Karpas-422 (cell line): Measurements from ENCODE around the gene OR2D3. TPM values are rescaled to one million over a fixed set of nuclear protein-coding genes. Genes with fewer than 3 reads are reported as not detected.
"Not testable (repeated sequence)": the region's sequence is repeated elsewhere in the genome, so short reads cannot be mapped to it uniquely, and the experiment has no call there.

Experiments used
- DNase-seq: peaks from one replicate; pipeline ENCODE4 v3.0.0-alpha.2; 2015
- H2AFZ ChIP-seq: fragments of 200-600 bp; sonication (generic); 2 replicates; pipeline ENCODE4 v1.6.1; 2014; ENCODE audit warnings: antibody characterized with exemption, low read length, mixed read lengths
- H3K27ac ChIP-seq: fragments of 200-600 bp; sonication (generic); 2 replicates; pipeline ENCODE4 v1.5.1; 2014; ENCODE audit warnings: mild to moderate bottlenecking, low read length, moderate library complexity
- H3K27me3 ChIP-seq: fragments of 200-600 bp; sonication (generic); 2 replicates; pipeline ENCODE4 v1.6.1; 2014; ENCODE audit warnings: low read length, mixed read lengths
- H3K36me3 ChIP-seq: fragments of 200-600 bp; sonication (generic); 2 replicates; pipeline ENCODE4 v1.6.1; 2014; ENCODE audit warnings: low read length, mixed read lengths; ENCODE audit not compliant: insufficient read depth
- H3K4me1 ChIP-seq: fragments of 200-600 bp; sonication (generic); 2 replicates; pipeline ENCODE4 v1.6.1; 2014; ENCODE audit warnings: mild to moderate bottlenecking, low read length, mixed read lengths
- H3K4me2 ChIP-seq: fragments of 200-600 bp; sonication (generic); 2 replicates; pipeline ENCODE4 v1.6.1; 2014; ENCODE audit warnings: low read length, low read depth, mild to moderate bottlenecking; ENCODE audit not compliant: poor library complexity, severe bottlenecking
- H3K4me3 ChIP-seq: fragments of 200-600 bp; sonication (generic); 2 replicates; pipeline ENCODE4 v1.5.1; 2014; ENCODE audit warnings: mild to moderate bottlenecking, antibody characterized with exemption, low read length, mixed read lengths
- H3K79me2 ChIP-seq: fragments of 200-600 bp; sonication (generic); 2 replicates; pipeline ENCODE4 v1.6.1; 2014; ENCODE audit warnings: mild to moderate bottlenecking, low read length, mixed read lengths
- H3K9ac ChIP-seq: fragments of 200-600 bp; sonication (generic); 2 replicates; pipeline ENCODE4 v1.6.0; 2014; ENCODE audit warnings: low read length
- H3K9me2 ChIP-seq: fragments of 200-600 bp; sonication (generic), shearing (Covaris generic); replicated peaks from 2 replicates; pipeline ENCODE4 v1.6.0; 2014; ENCODE audit warnings: mild to moderate bottlenecking, low read length, moderate library complexity; ENCODE audit not compliant: insufficient read depth
- H3K9me3 ChIP-seq: fragments of 300-700, 200-600 bp; sonication (generic); 2 replicates; pipeline ENCODE4 v1.6.1; 2014; ENCODE audit warnings: low read length, mixed read lengths
- H4K20me1 ChIP-seq: fragments of 200-600 bp; sonication (generic); 2 replicates; pipeline ENCODE4 v1.6.1; 2014; ENCODE audit warnings: mild to moderate bottlenecking, antibody characterized with exemption, low read length, low read depth; ENCODE audit not compliant: insufficient read depth
- total RNA-seq: library from RNA; depleted of rRNA; stranded (reverse); fragments of >200 nt; shearing (Covaris generic); gene quantifications from 2 replicates; pipeline ENCODE4 v1.2.3, GENCODE V29; 2014; ENCODE audit warnings: low replicate concordance; rRNA removed

Gene OR2D3
- total RNA-seq = not detected in 2 replicates

DNA sequence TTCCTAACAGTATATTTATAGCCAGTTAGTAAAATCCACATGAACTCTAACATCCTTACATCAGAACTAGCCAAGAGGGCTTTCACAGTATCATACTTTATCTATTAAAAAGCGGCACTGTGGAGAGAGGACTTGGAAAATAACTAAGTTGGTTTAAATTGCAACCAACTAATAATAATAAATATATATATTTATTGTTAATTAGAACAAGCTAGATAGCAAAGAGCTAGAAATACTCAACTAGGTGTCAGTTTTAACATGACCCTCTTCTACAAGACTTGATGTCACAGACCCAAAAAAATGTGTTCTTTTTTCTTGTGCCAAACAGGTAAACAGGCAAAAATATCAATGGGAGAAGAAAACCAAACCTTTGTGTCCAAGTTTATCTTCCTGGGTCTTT, at the start of gene OR2D3:
OR2D3 (plus strand) TSS at position 301 of the 400 bp plus-strand sequence; CDS start at position 301, 0 bp downstream.
- Histone ChIP-seq H3K9me3 (no peaks in the 10 kb centered on the region), H2AFZ (no peak within 1 kb of the TSS), H3K9ac (no peak within 1 kb of the TSS), H3K4me3 (no peak within 1 kb of the TSS), H3K27me3 (no peaks in the 10 kb centered on the region), H3K79me2 (no peaks in the 10 kb centered on the region), H4K20me1 (no peaks in the 10 kb centered on the region), H3K9me2 (no peaks in the 10 kb centered on the region), H3K36me3 (no peaks in the 10 kb centered on the region), H3K4me2 (no peak within 1 kb of the TSS), H3K27ac (no peak within 1 kb of the TSS), H3K4me1 (peaks cover 3% of the 10 kb centered on the region)
- DNase-seq = no peak

GRCh38 chr11:6871278-6871677, 49.5 kb upstream of the OR2D3 start:
- Histone ChIP-seq H3K9me3 (no peaks in the 10 kb centered on the region), H3K36me3 (no peaks in the 10 kb centered on the region), H2AFZ (no peak overlapping the region), H3K27ac (no peak overlapping the region), H3K4me2 (no peak overlapping the region), H3K79me2 (no peaks in the 10 kb centered on the region), H4K20me1 (no peaks in the 10 kb centered on the region), H3K4me3 (no peak overlapping the region), H3K4me1 (no peaks in the 10 kb centered on the region; the same call in 1 of the 2 replicates), H3K27me3 (no peaks in the 10 kb centered on the region), H3K9ac (no peak overlapping the region), H3K9me2 (no peaks in the 10 kb centered on the region)
- DNase-seq = no peak

DNA sequence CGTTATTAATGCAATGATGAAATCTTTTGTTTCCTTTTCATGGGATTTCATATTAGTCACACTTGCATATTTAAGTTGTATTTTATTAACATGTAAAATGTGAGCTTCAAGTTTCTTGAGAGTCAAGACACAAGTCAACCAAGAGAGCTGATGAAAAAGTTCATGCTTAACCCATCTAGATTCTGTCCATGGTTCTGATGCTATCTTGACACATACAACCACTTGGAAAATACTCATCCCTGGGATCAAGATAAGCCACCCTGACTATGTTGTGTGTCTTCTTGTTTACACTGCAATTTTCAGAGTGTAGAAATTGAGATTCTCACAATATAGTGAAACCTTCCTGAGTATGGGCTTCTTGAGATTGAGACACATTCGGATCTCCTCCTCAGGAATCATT, 45.0 kb upstream of the OR2D3 start:
- Histone ChIP-seq H4K20me1 (no peaks in the 10 kb centered on the region), H3K9ac (no peak overlapping the region), H3K36me3 (no peaks in the 10 kb centered on the region), H3K27me3 (no peaks in the 10 kb centered on the region), H3K4me2 (no peak overlapping the region), H3K9me3 (no peaks in the 10 kb centered on the region), H3K27ac (no peak overlapping the region), H3K4me1 (no peaks in the 10 kb centered on the region; the same call in 1 of the 2 replicates), H3K9me2 (no peaks in the 10 kb centered on the region), H3K79me2 (no peaks in the 10 kb centered on the region), H2AFZ (no peak overlapping the region), H3K4me3 (no peak overlapping the region)
- DNase-seq = no peak

DNA sequence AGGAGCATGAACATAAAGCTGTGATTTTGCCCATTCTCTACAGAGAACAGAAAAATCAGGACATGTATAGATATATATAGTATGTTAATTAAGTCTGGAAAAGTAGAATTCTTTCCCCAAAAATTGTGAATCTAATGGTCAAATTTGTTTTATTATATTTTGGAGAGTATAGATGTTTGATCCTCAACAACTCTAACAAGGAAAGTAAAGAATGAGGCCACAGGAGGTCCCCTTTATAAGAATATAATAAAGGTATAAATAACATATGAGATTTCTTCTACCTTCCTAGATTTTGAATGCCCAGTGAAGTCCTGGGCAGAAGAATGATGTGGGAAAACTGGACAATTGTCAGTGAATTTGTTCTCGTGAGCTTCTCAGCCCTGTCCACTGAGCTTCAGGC, 44.5 kb upstream of the OR2D3 start, which contains the start of gene OR10A4:
OR10A4 (plus strand) TSS at position 301 of the 400 bp plus-strand sequence; CDS start at position 324, 23 bp downstream.
- H3K27ac ChIP-seq = no peak within 1 kb of the TSS
- H3K4me3 ChIP-seq = no peak within 1 kb of the TSS
- no peaks in the 10 kb centered on the region for H4K20me1 ChIP-seq
- no peaks in the 10 kb centered on the region for H3K9me3 ChIP-seq
- H3K79me2 ChIP-seq = no peaks in the 10 kb centered on the region
- no peak within 1 kb of the TSS for H2AFZ ChIP-seq
- no peaks in the 10 kb centered on the region for H3K36me3 ChIP-seq
- no peak within 1 kb of the TSS for H3K9ac ChIP-seq
- no peaks in the 10 kb centered on the region for H3K9me2 ChIP-seq
- no peaks in the 10 kb centered on the region; the same call in 1 of the 2 replicates for H3K4me1 ChIP-seq
- no peaks in the 10 kb centered on the region for H3K27me3 ChIP-seq
- H3K4me2 ChIP-seq = no peak within 1 kb of the TSS
- DNase-seq = no peak

- DNase-seq = no peak
- Histone ChIP-seq H3K9me3 (no peaks in the 10 kb centered on the region), H4K20me1 (no peaks in the 10 kb centered on the region), H3K27me3 (no peaks in the 10 kb centered on the region), H3K4me2 (no peak overlapping the region), H3K9ac (no peak overlapping the region), H3K4me3 (no peak overlapping the region), H3K27ac (no peak overlapping the region), H3K4me1 (no peaks in the 10 kb centered on the region; the same call in 1 of the 2 replicates), H3K36me3 (no peaks in the 10 kb centered on the region), H2AFZ (no peak overlapping the region), H3K79me2 (no peaks in the 10 kb centered on the region), H3K9me2 (no peaks in the 10 kb centered on the region)
These were observed 43.9 kb upstream of the OR2D3 start for GRCh38 chr11:6876914-6877313.

GRCh38 chr11:6882751-6883150, 38.1 kb upstream of the OR2D3 start:
- DNase-seq = no peak
- no peaks in the 10 kb centered on the region for H4K20me1 ChIP-seq

GRCh38 chr11:6887711-6888110, 33.1 kb upstream of the OR2D3 start:
- not testable (repeated sequence) for DNase-seq, H3K4me3 ChIP-seq, H3K4me2 ChIP-seq, H3K79me2 ChIP-seq, H3K9me2 ChIP-seq, H2AFZ ChIP-seq, H3K4me1 ChIP-seq, H4K20me1 ChIP-seq, H3K36me3 ChIP-seq, H3K9ac ChIP-seq, H3K27ac ChIP-seq, H3K27me3 ChIP-seq, H3K9me3 ChIP-seq

More at GRCh38 chr11:6882751-6883150, 38.1 kb upstream of the OR2D3 start:
- H3K27me3 ChIP-seq = no peaks in the 10 kb centered on the region
- no peaks in the 10 kb centered on the region for H3K36me3 ChIP-seq
- H3K9me2 ChIP-seq = no peaks in the 10 kb centered on the region
- no peaks in the 10 kb centered on the region for H3K4me1 ChIP-seq
- H3K79me2 ChIP-seq = no peaks in the 10 kb centered on the region
- H3K9me3 ChIP-seq = no peaks in the 10 kb centered on the region
- H3K27ac ChIP-seq = no peak overlapping the region
- no peak overlapping the region for H3K4me2 ChIP-seq
- H2AFZ ChIP-seq = no peak overlapping the region
- no peak overlapping the region for H3K4me3 ChIP-seq
- H3K9ac ChIP-seq = no peak overlapping the region

DNA sequence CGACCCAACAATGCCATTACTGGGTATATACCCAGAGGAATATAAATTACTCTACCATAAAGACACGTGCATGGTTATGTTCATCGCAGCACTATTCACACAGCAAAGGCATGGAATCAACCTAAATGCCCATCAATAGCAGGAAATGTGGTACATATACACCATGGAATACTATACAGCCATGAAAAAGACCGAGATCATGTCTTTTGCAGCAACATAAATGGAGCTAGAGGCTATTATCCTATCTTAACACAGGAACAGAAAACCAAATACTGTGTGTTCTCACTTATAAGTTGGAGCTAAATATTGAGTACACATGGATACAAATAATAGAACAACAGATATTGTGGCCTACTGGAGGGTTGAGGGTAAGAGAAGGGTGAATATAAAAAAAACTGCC, 32.0 kb upstream of the OR2D3 start:
- Histone ChIP-seq H3K27ac (no peak overlapping the region), H3K4me1 (no peaks in the 10 kb centered on the region), H3K79me2 (no peaks in the 10 kb centered on the region), H2AFZ (no peak overlapping the region), H4K20me1 (no peaks in the 10 kb centered on the region), H3K9ac (no peak overlapping the region), H3K27me3 (no peaks in the 10 kb centered on the region), H3K9me3 (no peaks in the 10 kb centered on the region), H3K9me2 (no peaks in the 10 kb centered on the region), H3K4me3 (no peak overlapping the region), H3K4me2 (no peak overlapping the region), H3K36me3 (no peaks in the 10 kb centered on the region)
- no peak for DNase-seq

DNA sequence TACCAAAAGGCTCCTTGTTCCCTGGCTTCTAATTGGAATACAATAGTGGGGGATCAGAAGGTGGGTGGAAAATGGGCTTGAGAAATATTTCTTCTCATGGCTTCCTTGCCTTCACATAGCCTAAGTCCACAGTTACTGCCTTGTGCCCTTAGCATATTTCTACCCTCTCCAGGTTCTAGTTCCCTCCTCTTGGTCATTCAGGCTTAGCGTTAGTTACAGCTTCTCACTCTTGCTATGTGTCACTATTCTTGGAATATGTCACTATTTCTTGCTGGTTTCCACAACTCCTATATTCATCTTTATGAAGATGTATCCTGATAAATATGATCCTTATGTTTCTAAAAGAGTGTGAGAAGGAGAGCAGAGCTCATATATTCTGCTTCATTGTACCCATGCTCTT, 31.0 kb upstream of the OR2D3 start:
- H3K27ac ChIP-seq = no peak overlapping the region
- H3K4me3 ChIP-seq = no peak overlapping the region
- H3K79me2 ChIP-seq = no peaks in the 10 kb centered on the region
- H3K9ac ChIP-seq = no peak overlapping the region
- no peaks in the 10 kb centered on the region for H3K9me3 ChIP-seq
- no peaks in the 10 kb centered on the region for H3K4me1 ChIP-seq
- DNase-seq = no peak
- H4K20me1 ChIP-seq = no peaks in the 10 kb centered on the region
- H3K36me3 ChIP-seq = no peaks in the 10 kb centered on the region
- H3K27me3 ChIP-seq = no peaks in the 10 kb centered on the region
- no peaks in the 10 kb centered on the region for H3K9me2 ChIP-seq
- H3K4me2 ChIP-seq = no peak overlapping the region
- no peak overlapping the region for H2AFZ ChIP-seq
